RPMI8226 (cell line): ENCODE data around the gene CEP41.
"Not testable (repeated sequence)": the region's sequence is repeated elsewhere in the genome, so short reads cannot be mapped to it uniquely, and the experiment has no call there.

ENCODE experiments used
- DNase-seq: peaks from one replicate; pipeline ENCODE4 v3.0.0-alpha.2; 2015

The CEP41 gene

GRCh38 chr7:130386876-130387275 lies 53.9 kb downstream of the CEP41 start:
- no peak for DNase-seq

GRCh38 chr7:130385600-130386066 lies 55.2 kb downstream of the CEP41 start:
- DNase-seq = no peak

- DNase-seq = no peak
These were observed 55.8 kb downstream of the CEP41 start for GRCh38 chr7:130384841-130385599.

- DNase-seq = no peak
These were observed 56.4 kb downstream of the CEP41 start for GRCh38 chr7:130384371-130384801.

GRCh38 chr7:130383187-130383980 lies 57.4 kb downstream of the CEP41 start:
- no peak for DNase-seq

GRCh38 chr7:130381468-130382312 lies 59.1 kb downstream of the CEP41 start:
- DNase-seq = peak; percentile 45

GRCh38 chr7:130380861-130381455 lies 59.9 kb downstream of the CEP41 start:
- DNase-seq = no peak

GRCh38 chr7:130379921-130380860 lies 60.6 kb downstream of the CEP41 start, which contains the start of gene CPA1:
Gene CPA1 (plus strand): TSS chr7:130380494. CDS start chr7:130380521, 27 bp downstream.
- DNase-seq = no peak

- DNase-seq = no peak
These were observed 61.3 kb downstream of the CEP41 start for GRCh38 chr7:130379532-130379920.

- DNase-seq = no peak
These were observed 61.8 kb downstream of the CEP41 start for GRCh38 chr7:130379019-130379418.

- no peak for DNase-seq
These were observed 63.6 kb downstream of the CEP41 start for GRCh38 chr7:130377178-130377577.

- DNase-seq = not testable (repeated sequence)
These were observed 64.4 kb downstream of the CEP41 start for GRCh38 chr7:130376461-130376860.

- no peak for DNase-seq
These were observed 66.3 kb downstream of the CEP41 start for GRCh38 chr7:130374507-130374906.

- DNase-seq = no peak
These were observed 68.2 kb downstream of the CEP41 start for GRCh38 chr7:130372402-130373165.

- DNase-seq = peak; percentile 66
These were observed 69.8 kb downstream of the CEP41 start for GRCh38 chr7:130371046-130371445.

- DNase-seq = no peak
These were observed 70.8 kb downstream of the CEP41 start for GRCh38 chr7:130369831-130370550.

- no peak for DNase-seq
These were observed 71.6 kb downstream of the CEP41 start for GRCh38 chr7:130369110-130369711.

- no peak for DNase-seq
These were observed 72.7 kb downstream of the CEP41 start for GRCh38 chr7:130367836-130368746.
